GM23248 (cell line): ENCODE data around the gene SH3RF1. TPM values are rescaled to one million over a fixed set of nuclear protein-coding genes. Genes with fewer than 3 reads are reported as not detected.

Experiments used
- DNase-seq: peaks from one replicate; pipeline ENCODE4 v3.0.0-alpha.2; 2015
- H2AFZ ChIP-seq: fragments of 200-600 bp; sonication (generic); 2 replicates; pipeline ENCODE4 v1.6.1; 2016; ENCODE audit warnings: antibody characterized with exemption
- H3F3A ChIP-seq: fragments of 200-600 bp; sonication (generic); 2 replicates; pipeline ENCODE4 v1.6.1; 2016; ENCODE audit warnings: mild to moderate bottlenecking, antibody characterized with exemption, mixed run types; ENCODE audit not compliant: insufficient read depth
- H3K27ac ChIP-seq: fragments of 200-600 bp; sonication (generic); 2 replicates; pipeline ENCODE4 v1.5.1; 2016; ENCODE audit warnings: mild to moderate bottlenecking
- H3K27me3 ChIP-seq: fragments of 200-600 bp; sonication (generic); replicated peaks from 2 replicates; pipeline ENCODE4 v1.6.1; 2016; ENCODE audit warnings: mild to moderate bottlenecking; ENCODE audit not compliant: insufficient read depth
- H3K36me3 ChIP-seq: fragments of 200-600 bp; sonication (generic); 2 replicates; pipeline ENCODE4 v1.6.1; 2016; ENCODE audit warnings: low read depth, mild to moderate bottlenecking
- H3K4me1 ChIP-seq: fragments of 200-600 bp; sonication (generic); 2 replicates; pipeline ENCODE4 v1.6.1; 2016; ENCODE audit warnings: mild to moderate bottlenecking; ENCODE audit not compliant: insufficient read depth
- H3K4me2 ChIP-seq: fragments of 200-600 bp; sonication (generic); one replicate; pipeline ENCODE4 v1.6.1; 2016; ENCODE audit warnings: mild to moderate bottlenecking; ENCODE audit not compliant: unreplicated experiment
- H3K4me3 ChIP-seq: fragments of 200-600 bp; sonication (generic); 2 replicates; pipeline ENCODE4 v1.5.1; 2016; ENCODE audit warnings: mild to moderate bottlenecking
- H3K79me2 ChIP-seq: fragments of 200-600 bp; sonication (generic); 2 replicates; pipeline ENCODE4 v1.6.1; 2016; ENCODE audit warnings: mild to moderate bottlenecking; ENCODE audit not compliant: insufficient read depth
- H3K9ac ChIP-seq: fragments of 200-600 bp; sonication (generic); 2 replicates; pipeline ENCODE4 v1.6.1; 2016; ENCODE audit warnings: mild to moderate bottlenecking
- H3K9me2 ChIP-seq: fragments of 200-600 bp; sonication (generic); 2 replicates; pipeline ENCODE4 v1.6.1; 2016; ENCODE audit warnings: mixed run types, mild to moderate bottlenecking, moderate library complexity; ENCODE audit not compliant: insufficient read depth
- H3K9me3 ChIP-seq: fragments of 200-600 bp; sonication (generic); one replicate; pipeline ENCODE4 v1.6.1; 2017; ENCODE audit warnings: low read depth
- H4K20me1 ChIP-seq: fragments of 200-600 bp; sonication (generic); 2 replicates; pipeline ENCODE4 v1.6.0; 2016; ENCODE audit not compliant: insufficient read depth
- EZH2 ChIP-seq: fragments of 200-600 bp; sonication (generic); IDR thresholded peaks from 2 replicates; pipeline ENCODE4 v1.6.1; 2018; ENCODE audit warnings: antibody characterized with exemption, mild to moderate bottlenecking; ENCODE audit not compliant: insufficient read depth, poor library complexity, severe bottlenecking
- EZH2phosphoT487 ChIP-seq: fragments of 200-600 bp; sonication (generic); IDR thresholded peaks from 2 replicates; pipeline ENCODE4 v1.6.1; 2018; ENCODE audit warnings: antibody characterized with exemption, moderate library complexity, mild to moderate bottlenecking, low read depth; ENCODE audit not compliant: insufficient read depth
- WGBS, 2 experiments: methylation state at CpG; one replicate each; pipeline ENCODE4 v1.1.6; 2015 to 2017; ENCODE audit warnings: low lambda C conversion rate in 2 of 2, low coverage in 1 of 2; ENCODE audit errors: missing lambda C conversion rate in 2 of 2; 5-methylcytosine and 5-hydroxymethylcytosine counted together
- in situ Hi-C: fragments of 300-500 bp; cut with MboI; formaldehyde crosslinking; loops from 2 replicates; pipeline ENCODE4 v1.15.0; 2020
- polyA plus RNA-seq: library from polyadenylated mRNA; unstranded; fragments of >200 nt; fragmentation: Nextera tagmentation; extraction: Ambion mirVana; gene quantifications from 2 replicates; pipeline ENCODE4 v1.2.1, GENCODE V29; 2016
- total RNA-seq: library from RNA; depleted of rRNA; stranded (reverse); fragments of >200 nt; shearing (Covaris generic); gene quantifications from 2 replicates; pipeline ENCODE4 v1.2.3, GENCODE V29; 2014

SH3RF1 gene
- total and polyA plus RNA-seq, 2 experiments from 2014 or later = 28.3 to 55.5 TPM

DNA sequence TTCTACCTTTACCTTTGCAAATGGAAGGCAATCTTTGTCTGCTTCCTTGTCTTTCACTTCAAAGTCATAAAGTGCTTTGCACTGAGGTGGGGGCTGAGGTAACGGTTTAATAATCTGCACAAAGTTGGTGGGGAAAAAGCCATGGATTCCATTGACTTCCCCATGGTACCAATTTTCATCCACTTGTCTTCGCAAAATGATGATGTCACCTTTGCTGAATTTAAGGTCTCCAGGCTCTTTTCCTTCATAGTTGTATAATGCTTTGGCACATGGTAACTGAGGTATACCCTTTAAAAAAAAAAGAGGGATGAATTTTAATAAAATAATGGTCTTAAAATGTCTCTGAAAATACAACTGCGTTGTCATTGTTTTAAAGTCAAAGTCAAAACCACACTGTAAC lies 114.4 kb downstream of the SH3RF1 start:
- WGBS, 2 experiments = 98 to 99% methylated on average over 3 of the region's 3 CpGs
- H3K4me2 ChIP-seq = no peak overlapping the region
- H3K9ac ChIP-seq = no peak overlapping the region
- TF ChIP-seq EZH2 = no peak
- TF ChIP-seq EZH2phosphoT487 = no peak
- no peak for DNase-seq
- H3K9me3 ChIP-seq = no peaks in the 10 kb centered on the region
- peaks cover 95% of the 10 kb centered on the region for H3K79me2 ChIP-seq
- H3F3A ChIP-seq = peaks cover 81% of the 10 kb centered on the region
- in situ Hi-C loops = no loop called here
- H3K27me3 ChIP-seq = no peaks in the 10 kb centered on the region
- peaks cover 64% of the 10 kb centered on the region for H3K4me1 ChIP-seq
- H3K27ac ChIP-seq = no peak overlapping the region
- H4K20me1 ChIP-seq = no peaks in the 10 kb centered on the region
- H3K4me3 ChIP-seq = no peak overlapping the region
- no peak overlapping the region for H2AFZ ChIP-seq
- no peaks in the 10 kb centered on the region for H3K9me2 ChIP-seq
- peaks cover 45% of the 10 kb centered on the region for H3K36me3 ChIP-seq

DNA sequence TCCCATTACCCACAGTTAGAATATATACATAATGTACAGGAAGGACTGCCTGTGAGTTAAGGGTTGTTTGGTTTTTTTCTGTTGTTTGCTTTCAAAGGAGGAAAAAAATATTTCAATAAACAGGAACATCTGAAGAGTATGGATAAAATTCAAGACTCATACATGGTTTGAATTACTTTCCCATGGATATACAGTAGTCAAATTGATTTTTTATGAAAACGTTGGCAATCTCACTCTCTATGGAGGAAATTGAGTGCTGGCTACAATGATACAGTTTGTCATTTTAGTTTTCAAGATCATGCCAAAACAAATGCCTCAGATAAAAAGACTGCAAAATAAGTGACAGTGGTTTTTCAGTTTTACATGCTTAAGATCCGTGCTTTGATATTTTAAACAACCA lies 116.6 kb downstream of the SH3RF1 start:
- peaks cover 62% of the 10 kb centered on the region for H3K36me3 ChIP-seq
- no peak overlapping the region for H2AFZ ChIP-seq
- in situ Hi-C loops = no loop called here
- H3K9me2 ChIP-seq = no peaks in the 10 kb centered on the region
- H3K4me2 ChIP-seq = no peak overlapping the region
- H3K79me2 ChIP-seq = peaks cover 99% of the 10 kb centered on the region
- peaks cover 47% of the 10 kb centered on the region for H3K4me1 ChIP-seq
- H3K4me3 ChIP-seq = no peak overlapping the region
- 31 to 43% methylated on average over 2 of the region's 2 CpGs for WGBS, 2 experiments
- H4K20me1 ChIP-seq = no peaks in the 10 kb centered on the region
- no peak overlapping the region for H3K27ac ChIP-seq
- H3K9me3 ChIP-seq = no peaks in the 10 kb centered on the region
- no peaks in the 10 kb centered on the region for H3K27me3 ChIP-seq
- peaks cover 72% of the 10 kb centered on the region for H3F3A ChIP-seq
- TF ChIP-seq EZH2phosphoT487 (no peak), EZH2 (no peak)
- DNase-seq = no peak
- H3K9ac ChIP-seq = no peak overlapping the region

DNA sequence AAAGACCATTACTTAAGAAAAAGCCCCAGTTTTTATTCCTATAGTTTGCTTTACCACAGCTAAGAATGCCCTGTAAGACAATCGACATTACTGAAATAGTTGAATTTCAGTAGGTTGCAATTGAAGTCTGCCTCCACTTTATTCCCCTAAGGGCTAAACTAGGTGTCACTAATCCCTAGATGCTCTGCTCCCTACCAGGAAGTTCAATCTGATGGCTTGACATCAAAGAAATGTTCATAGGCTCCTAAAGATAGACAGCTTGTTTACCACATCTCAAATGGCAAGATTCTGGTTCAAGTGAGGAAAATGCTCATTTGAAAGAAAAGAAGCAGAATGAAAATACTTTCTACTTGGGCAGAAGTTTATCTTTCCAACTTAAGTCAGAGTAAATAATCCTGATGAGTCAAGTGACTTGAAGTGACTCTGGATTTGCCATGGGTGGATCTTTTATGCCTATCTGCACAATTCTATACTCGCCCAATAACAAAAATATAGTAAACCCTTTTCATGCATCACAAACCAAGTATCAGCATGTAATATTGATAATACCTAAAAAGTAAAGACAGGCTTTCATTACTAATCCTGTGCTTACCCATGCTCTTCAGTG lies 117.2 kb downstream of the SH3RF1 start:
- no peak for DNase-seq
- peaks cover 68% of the 10 kb centered on the region for H3K36me3 ChIP-seq
- peaks cover 99% of the 10 kb centered on the region for H3K79me2 ChIP-seq

DNA sequence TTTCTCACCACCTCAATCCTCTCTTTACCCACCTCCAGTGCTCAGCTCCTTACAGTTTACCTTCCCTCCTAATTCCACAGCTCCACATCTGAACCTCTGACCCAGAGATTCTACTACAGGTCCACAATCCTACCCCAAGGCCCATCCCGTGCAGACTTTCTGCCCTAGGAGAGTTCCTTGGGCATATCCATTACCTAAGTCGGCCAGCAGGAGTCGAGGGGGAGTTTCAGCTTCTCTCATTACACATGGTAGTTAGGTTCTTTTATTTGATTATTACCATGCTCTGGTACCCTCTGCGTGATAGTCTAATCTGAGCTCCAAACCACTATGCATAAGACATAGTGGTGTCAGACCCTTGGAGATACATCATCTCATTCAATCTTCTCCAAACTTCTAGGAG lies 117.9 kb downstream of the SH3RF1 start:
- in situ Hi-C loops = no loop called here
- no peak overlapping the region for H3K4me3 ChIP-seq
- H3F3A ChIP-seq = peaks cover 61% of the 10 kb centered on the region
- H2AFZ ChIP-seq = no peak overlapping the region
- H3K4me2 ChIP-seq = no peak overlapping the region
- no peaks in the 10 kb centered on the region for H4K20me1 ChIP-seq
- H3K79me2 ChIP-seq = peaks cover 99% of the 10 kb centered on the region
- H3K27me3 ChIP-seq = no peaks in the 10 kb centered on the region
- no peak overlapping the region for H3K27ac ChIP-seq
- no peak for DNase-seq
- WGBS, 2 experiments = 98% methylated on average over 4 of the region's 4 CpGs
- H3K4me1 ChIP-seq = peaks cover 44% of the 10 kb centered on the region
- H3K9ac ChIP-seq = no peak overlapping the region
- no peak for TF ChIP-seq EZH2phosphoT487
- no peak for TF ChIP-seq EZH2
- H3K9me3 ChIP-seq = no peaks in the 10 kb centered on the region
- H3K9me2 ChIP-seq = no peaks in the 10 kb centered on the region
- H3K36me3 ChIP-seq = peaks cover 75% of the 10 kb centered on the region

More for the DNA sequence above, 117.2 kb downstream of the SH3RF1 start:
- in situ Hi-C loops = no loop called here
- no peaks in the 10 kb centered on the region for H3K9me3 ChIP-seq
- H4K20me1 ChIP-seq = no peaks in the 10 kb centered on the region
- H3K9me2 ChIP-seq = no peaks in the 10 kb centered on the region
- no peak overlapping the region for H3K27ac ChIP-seq
- peaks cover 44% of the 10 kb centered on the region for H3K4me1 ChIP-seq
- no peaks in the 10 kb centered on the region for H3K27me3 ChIP-seq
- H2AFZ ChIP-seq = no peak overlapping the region
- no peak overlapping the region for H3K4me2 ChIP-seq
- WGBS, 2 experiments = 86 to 94% methylated on average over 2 of the region's 2 CpGs
- H3K9ac ChIP-seq = no peak overlapping the region
- H3F3A ChIP-seq = peaks cover 68% of the 10 kb centered on the region
- no peak overlapping the region for H3K4me3 ChIP-seq
- TF ChIP-seq EZH2 (no peak), EZH2phosphoT487 (no peak)
